Left ventricle myocardium superior (tissue), 1 donor: Measurements from ENCODE around the gene ST6GALNAC6. TPM values are rescaled to one million over a fixed set of nuclear protein-coding genes. Genes with fewer than 3 reads are reported as not detected.

Source experiments
- ATAC-seq: fragments of 200-7000 bp; cut with Tn5 transposase; one replicate; pipeline ENCODE4 v1.9.1; 2020; ENCODE audit warnings: mild to moderate bottlenecking, moderate library complexity
- DNase-seq: peaks from one replicate; pipeline ENCODE4 v3.0.0-alpha.2; 2020
- intact Hi-C: fragments of 100-400 bp; cut with micrococcal nuclease; formaldehyde crosslinking; loops from one replicate; pipeline ENCODE4 v1.11.0; 2022
- long read RNA-seq: library from polyadenylated mRNA; unstranded; transcript quantifications from one replicate; pipeline ENCODE4 v2.0.0, GENCODE V29; 2021
- total RNA-seq: library from RNA; stranded (reverse); fragmentation: NEBNext Ultra II Directional; extraction: Animal tissue kit (Norgen Biotek cat#: 25700); gene quantifications from one replicate; pipeline ENCODE4 v1.2.1, GENCODE V29; 2021
- donor health status: DM: no; HTN: yes; CAD: no; lungs with severe emphysema.

The ST6GALNAC6 gene
- total RNA-seq = 50.5 TPM
- long read RNA-seq, transcript ST6GALNAC6-204 (6 exons, 2,406 nt) = major isoform, 57 of 129 reads
- long read RNA-seq, transcript ST6GALNAC6-205 (7 exons, 2,460 nt) = minor isoform, 35 of 129 reads
- long read RNA-seq, partial matches to known transcripts = 9 of 129 reads
- long read RNA-seq, other reads (novel, unspliced or antisense) = 16 of 129 reads

GRCh38 chr9:127899128-127899943 is at the start of gene ST6GALNAC6:
Gene ST6GALNAC6, minus strand, starts transcription at chr9:127899603. Its CDS starts 1,622 bp downstream, at chr9:127897981.
- intact Hi-C loops = no loop called here
- DNase-seq (peak; percentile 90), ATAC-seq (peak; percentile 79)

- intact Hi-C loops = no loop called here
- no peak for DNase-seq
- ATAC-seq = no peak
Measured at GRCh38 chr9:127947841-127948710, 48.7 kb upstream of the ST6GALNAC6 start.

GRCh38 chr9:127946728-127947127 is 47.3 kb upstream of the ST6GALNAC6 start:
- DNase-seq (no peak), ATAC-seq (no peak)
- intact Hi-C loops = no loop called here

GRCh38 chr9:127945942-127946341 is 46.5 kb upstream of the ST6GALNAC6 start:
- DNase-seq = no peak
- ATAC-seq = no peak
- intact Hi-C loops = no loop called here

GRCh38 chr9:127945338-127945737 is 45.9 kb upstream of the ST6GALNAC6 start:
- DNase-seq (no peak), ATAC-seq (no peak)
- intact Hi-C loops = no loop called here

GRCh38 chr9:127944586-127945218 is 45.3 kb upstream of the ST6GALNAC6 start:
- intact Hi-C loops = no loop called here
- ATAC-seq = no peak
- no peak for DNase-seq

GRCh38 chr9:127943731-127944144 is 44.3 kb upstream of the ST6GALNAC6 start:
- ATAC-seq = peak; percentile 77
- intact Hi-C loops = no loop called here
- peak; percentile 91 for DNase-seq

- no peak for DNase-seq
- intact Hi-C loops = no loop called here
- no peak for ATAC-seq
Measured at GRCh38 chr9:127943011-127943662, 43.7 kb upstream of the ST6GALNAC6 start.

GRCh38 chr9:127942216-127943010 is 43.0 kb upstream of the ST6GALNAC6 start:
- intact Hi-C loops = no loop called here
- DNase-seq (peak; percentile 84), ATAC-seq (peak; percentile 62)

GRCh38 chr9:127941961-127942215 is 42.5 kb upstream of the ST6GALNAC6 start:
- intact Hi-C loops = no loop called here
- no peak for DNase-seq

GRCh38 chr9:127941062-127941960 is 41.9 kb upstream of the ST6GALNAC6 start:
- no peak for ATAC-seq
- no peak for DNase-seq
- intact Hi-C loops = no loop called here

More at GRCh38 chr9:127941961-127942215, 42.5 kb upstream of the ST6GALNAC6 start:
- no peak for ATAC-seq

- ATAC-seq = no peak
- DNase-seq = no peak
- intact Hi-C loops = no loop called here
Measured at GRCh38 chr9:127940593-127940992, 41.2 kb upstream of the ST6GALNAC6 start.

GRCh38 chr9:127938298-127938690 is 38.9 kb upstream of the ST6GALNAC6 start:
- intact Hi-C loops = loop anchor here (5.0 kb wide), 1 partner anchor 94 kb away; no protein-coding TSS in a partner anchor
- DNase-seq = peak; percentile 57
- peak; percentile 40 for ATAC-seq

- DNase-seq (peak; percentile 90), ATAC-seq (peak; percentile 88)
- intact Hi-C loops = loop anchor here (5.0 kb wide), 1 partner anchor 95 kb away; no protein-coding TSS in a partner anchor
Measured at GRCh38 chr9:127937388-127938297, 38.2 kb upstream of the ST6GALNAC6 start, which contains the start of gene DPM2. Gene DPM2, minus strand, starts transcription at chr9:127937854. Its CDS starts 34 bp downstream, at chr9:127937820.

GRCh38 chr9:127937056-127937387 is 37.6 kb upstream of the ST6GALNAC6 start:
- no peak for ATAC-seq
- no peak for DNase-seq
- intact Hi-C loops = loop anchor here (5.0 kb wide), 1 partner anchor 95 kb away; no protein-coding TSS in a partner anchor

- ATAC-seq (no peak), DNase-seq (no peak)
- intact Hi-C loops = loop anchor here (5.0 kb wide), 1 partner anchor 96 kb away; no protein-coding TSS in a partner anchor
Measured at GRCh38 chr9:127936347-127936852, 37.0 kb upstream of the ST6GALNAC6 start.
